G401.6 (cell line): ENCODE data around the gene DCTD.

Experiments
- FAIRE-seq: peaks from 2 replicates; lab custom pipeline; 2012; peaks lifted over from hg19 to GRCh38; lab: Jason Lieb, UNC

Gene DCTD

GRCh38 chr4:182917182-182918043 lies at the start of gene DCTD:
TSS of gene DCTD (minus strand) at chr4:182917386. CDS start at chr4:182915568, 1,818 bp downstream.
- no peak for FAIRE-seq

GRCh38 chr4:182960746-182961145 lies 43.6 kb upstream of the DCTD start:
- FAIRE-seq, result no peak

- FAIRE-seq, result no peak
Measured at GRCh38 chr4:182960228-182960627, 43.0 kb upstream of the DCTD start.

- FAIRE-seq, result no peak
Measured at GRCh38 chr4:182955411-182955810, 38.2 kb upstream of the DCTD start.

- no peak for FAIRE-seq
Measured at GRCh38 chr4:182944484-182945213, 27.5 kb upstream of the DCTD start.

- FAIRE-seq, result no peak
Measured at GRCh38 chr4:182939680-182940079, 22.5 kb upstream of the DCTD start.

- peak; percentile 71 for FAIRE-seq
Measured at GRCh38 chr4:182938205-182938645, 21.0 kb upstream of the DCTD start.

- no peak for FAIRE-seq
Measured at GRCh38 chr4:182937268-182938204, 20.4 kb upstream of the DCTD start.

- no peak for FAIRE-seq
Measured at GRCh38 chr4:182932651-182933050, 15.5 kb upstream of the DCTD start.

GRCh38 chr4:182931691-182932345 lies 14.6 kb upstream of the DCTD start:
- no peak for FAIRE-seq

- no peak for FAIRE-seq
Measured at GRCh38 chr4:182930889-182931288, 13.7 kb upstream of the DCTD start.

- no peak for FAIRE-seq
Measured at GRCh38 chr4:182929296-182929695, 12.1 kb upstream of the DCTD start.

GRCh38 chr4:182928061-182928460 lies 10.9 kb upstream of the DCTD start:
- no peak for FAIRE-seq

- no peak for FAIRE-seq
Measured at GRCh38 chr4:182927505-182927904, 10.3 kb upstream of the DCTD start.

- no peak for FAIRE-seq
Measured at GRCh38 chr4:182925855-182926254, 8.7 kb upstream of the DCTD start.

GRCh38 chr4:182925298-182925757 lies 8.1 kb upstream of the DCTD start:
- peak; percentile 91 for FAIRE-seq

- no peak for FAIRE-seq
Measured at GRCh38 chr4:182924497-182924896, 7.3 kb upstream of the DCTD start.

- FAIRE-seq, result no peak
Measured at GRCh38 chr4:182923796-182924340, 6.7 kb upstream of the DCTD start.

- FAIRE-seq, result no peak
Measured at GRCh38 chr4:182923366-182923765, 6.2 kb upstream of the DCTD start.

- FAIRE-seq, result no peak
Measured at GRCh38 chr4:182922501-182923284, 5.5 kb upstream of the DCTD start.

GRCh38 chr4:182921608-182922007 lies 4.4 kb upstream of the DCTD start:
- FAIRE-seq, result no peak
